Keratinocyte (primary cell): ENCODE data around the gene AKAP13. TPM values are rescaled to one million over a fixed set of nuclear protein-coding genes. Genes with fewer than 3 reads are reported as not detected.

Source experiments
- DNase-seq: peaks from one replicate; pipeline ENCODE4 v3.0.0-alpha.2; 2011; ENCODE audit warnings: low read depth, missing footprints, low spot score
- FAIRE-seq: peaks from 2 replicates; lab custom pipeline; 2011; peaks lifted over from hg19 to GRCh38; lab: Jason Lieb, UNC
- H2AFZ ChIP-seq: 2 replicates; pipeline ENCODE4 v1.6.0; 2012; ENCODE audit warnings: low read length, control low read depth, inconsistent platforms; ENCODE audit not compliant: control insufficient read depth
- H3K27ac ChIP-seq: 2 replicates; pipeline ENCODE4 v1.5.1; 2011; ENCODE audit warnings: low read length; ENCODE audit not compliant: control insufficient read depth, insufficient read depth
- H3K27me3 ChIP-seq: 3 replicates; pipeline ENCODE4 v1.6.0; 2011; ENCODE audit warnings: low read length; ENCODE audit not compliant: control insufficient read depth, insufficient read depth; ENCODE audit errors: extremely low read depth
- H3K36me3 ChIP-seq, 2 experiments: 2 replicates in 1 of 2; 3 replicates in 1 of 2; pipeline ENCODE4 v1.5.1; 2011; ENCODE audit warnings: low read length in 2 of 2, mild to moderate bottlenecking in 1 of 2; ENCODE audit not compliant: control insufficient read depth in 2 of 2, insufficient read depth in 2 of 2; ENCODE audit errors: extremely low read depth in 1 of 2
- H3K4me1 ChIP-seq: 3 replicates; pipeline ENCODE4 v1.5.1; 2011; ENCODE audit warnings: low read length; ENCODE audit not compliant: control insufficient read depth, insufficient read depth; ENCODE audit errors: extremely low read depth
- H3K4me2 ChIP-seq: 3 replicates; pipeline ENCODE4 v1.6.0; 2011; ENCODE audit warnings: low read depth, low read length; ENCODE audit not compliant: control insufficient read depth, insufficient read depth; ENCODE audit errors: extremely low read depth
- H3K4me3 ChIP-seq, 3 experiments: fragments of 200-600 bp in 1 of 3; sonication (generic) in 1 of 3; 2 replicates in 2 of 3; 3 replicates in 1 of 3; pipeline ENCODE4 v1.5.1; 2011 to 2016; ENCODE audit warnings: low read length in 3 of 3, mild to moderate bottlenecking in 3 of 3, control low read depth in 2 of 3, inconsistent platforms in 1 of 3, low read depth in 1 of 3, mixed read lengths in 1 of 3, mixed run types in 1 of 3, moderate library complexity in 1 of 3; ENCODE audit not compliant: control insufficient read depth in 2 of 3, insufficient read depth in 2 of 3; ENCODE audit errors: extremely low read depth in 1 of 3
- H3K79me2 ChIP-seq: 2 replicates; pipeline ENCODE4 v1.6.0; 2012; ENCODE audit warnings: low read length; ENCODE audit not compliant: control insufficient read depth, insufficient read depth
- H3K9ac ChIP-seq: 3 replicates; pipeline ENCODE4 v1.6.0; 2011; ENCODE audit warnings: low read length; ENCODE audit not compliant: control insufficient read depth, insufficient read depth; ENCODE audit errors: extremely low read depth
- H3K9me1 ChIP-seq: 3 replicates; pipeline ENCODE4 v1.6.0; 2011; ENCODE audit warnings: low read length; ENCODE audit not compliant: control insufficient read depth, insufficient read depth; ENCODE audit errors: extremely low read depth
- H3K9me3 ChIP-seq: 2 replicates; pipeline ENCODE4 v1.5.1; 2012; ENCODE audit warnings: low read depth, low read length; ENCODE audit not compliant: control insufficient read depth
- H4K20me1 ChIP-seq: 3 replicates; pipeline ENCODE4 v1.6.0; 2011; ENCODE audit warnings: low read length; ENCODE audit not compliant: control insufficient read depth, insufficient read depth; ENCODE audit errors: extremely low read depth
- CTCF ChIP-seq, 3 experiments: IDR thresholded peaks in 1 of 3; conservative IDR thresholded peaks in 1 of 3; optimal IDR thresholded peaks in 1 of 3; 2 replicates in 2 of 3; 3 replicates in 1 of 3; pipeline versions ENCODE3 to v1.5.1; 2011; ENCODE audit warnings: low read length in 3 of 3, mild to moderate bottlenecking in 3 of 3, moderate library complexity in 2 of 3, control low read depth in 1 of 3, inconsistent platforms in 1 of 3; ENCODE audit not compliant: insufficient read depth in 2 of 3; ENCODE audit errors: extremely low read depth in 1 of 3
- EZH2 ChIP-seq: IDR thresholded peaks from one replicate; pipeline ENCODE4 v1.6.1; 2012; ENCODE audit warnings: inconsistent platforms, mild to moderate bottlenecking, low read length, moderate library complexity
- dilution Hi-C: fragments of 300-500 bp; cut with MboI; formaldehyde crosslinking; loops from one replicate; pipeline ENCODE4 v1.7.0; 2020; ENCODE audit warnings: low sequenced_read_pairs; ENCODE audit not compliant: extremely low pct_ligation_motif_present
- polyA plus RNA-seq, 5 experiments: library from polyadenylated mRNA; depleted of rRNA in 3 of 5; stranded (reverse) in 3 of 5; stranded (forward) in 1 of 5; unstranded in 1 of 5; fragments of >200 nt; gene quantifications; 1 replicate in 1 of 5; 2 replicates in 3 of 5; 3 replicates in 1 of 5; pipeline versions ENCODE4 v1.2.1 to v1.2.3, GENCODE V29; 2011 to 2012; ENCODE audit warnings: missing spikeins in 2 of 5, low read depth in 1 of 5, low replicate concordance in 1 of 5

AKAP13 gene
- polyA plus RNA-seq, 1 donor (not counting 4 experiments of a cell fraction or from before 2014, with no cell fraction given), result 16.7 TPM

- DNase-seq (no peak), FAIRE-seq (no peak)
- H3K9ac ChIP-seq, result no peak overlapping the region
- dilution Hi-C loops, result no loop called here
- H3K27me3 ChIP-seq, result no peaks in the 10 kb centered on the region
- H3K79me2 ChIP-seq, result peaks cover 68% of the 10 kb centered on the region
- peaks cover 23% of the 10 kb centered on the region for H3K4me1 ChIP-seq
- H3K4me2 ChIP-seq, result peak overlapping the region; percentile 89
- H3K9me3 ChIP-seq, result no peaks in the 10 kb centered on the region
- H3K9me1 ChIP-seq, result no peaks in the 10 kb centered on the region
- no peaks in the 10 kb centered on the region for H4K20me1 ChIP-seq
- H3K27ac ChIP-seq, result no peak overlapping the region
- H3K36me3 ChIP-seq, result no peaks in the 10 kb centered on the region
- no peak for TF ChIP-seq CTCF (optimal IDR thresholded peaks at IDR 0.05 in 1 of 3, IDR thresholded peaks at IDR 0.05 in 1 of 3, conservative IDR thresholded peaks at IDR 0.05 in 1 of 3; ENCODE audit: extremely low read depth in 1 of 3, insufficient read depth in 2 of 3, low read length in 3 of 3)
- no peak for TF ChIP-seq EZH2
- no peak overlapping the region for H2AFZ ChIP-seq
- H3K4me3 ChIP-seq, result peak overlapping the region in 1 of 3 experiments; percentile 80
Measured at GRCh38 chr15:85382942-85383341, 2.5 kb downstream of the AKAP13 start.

GRCh38 chr15:85383470-85384148, 3.2 kb downstream of the AKAP13 start:
- no peak for FAIRE-seq
- H3K27ac ChIP-seq, result no peak overlapping the region
- TF ChIP-seq CTCF (optimal IDR thresholded peaks at IDR 0.05 in 1 of 3, IDR thresholded peaks at IDR 0.05 in 1 of 3, conservative IDR thresholded peaks at IDR 0.05 in 1 of 3; ENCODE audit: extremely low read depth in 1 of 3, insufficient read depth in 2 of 3, low read length in 3 of 3) (no peak), EZH2 (no peak)
- H3K4me3 ChIP-seq, result no peak overlapping the region
- no peak overlapping the region for H3K9ac ChIP-seq
- no peaks in the 10 kb centered on the region for H3K9me1 ChIP-seq
- dilution Hi-C loops, result no loop called here
- no peak overlapping the region for H3K4me2 ChIP-seq
- H3K36me3 ChIP-seq, result no peaks in the 10 kb centered on the region
- H3K79me2 ChIP-seq, result peaks cover 74% of the 10 kb centered on the region
- no peak overlapping the region for H2AFZ ChIP-seq
- no peaks in the 10 kb centered on the region for H3K9me3 ChIP-seq
- no peak for DNase-seq
- H4K20me1 ChIP-seq, result no peaks in the 10 kb centered on the region
- H3K4me1 ChIP-seq, result peaks cover 23% of the 10 kb centered on the region
- H3K27me3 ChIP-seq, result no peaks in the 10 kb centered on the region
